Measurements from ENCODE around the gene PPP4R2. TPM values are rescaled to one million over a fixed set of nuclear protein-coding genes. Genes with fewer than 3 reads are reported as not detected.

Gene PPP4R2
- total RNA-seq, result 113 and 125 TPM in 2 replicates

- Mint-ChIP-seq H3K27me3 (ENCODE audit: insufficient read depth) (no peaks in the 10 kb centered on the region), H3K9me3 (no peaks in the 10 kb centered on the region), H3K36me3 (ENCODE audit: low read depth) (peaks cover 24% of the 10 kb centered on the region), H3K27ac (peak within 1 kb of the TSS; percentile 96), H3K4me1 (ENCODE audit: low read depth) (peaks cover 49% of the 10 kb centered on the region), H3K4me3 (peak within 1 kb of the TSS; percentile 96)
- peak; percentile 90 for DNase-seq (ENCODE audit: low spot score)
- intact Hi-C loops (cut with micrococcal nuclease), result loop anchor here (1.0 to 5.0 kb wide), 8 partner anchors 11 to 1274 kb away; partner anchors contain the start of gene SHQ1
These were observed at the start of gene PPP4R2 for GRCh38 chr3:72996473-72997333. Gene PPP4R2, plus strand, starts transcription at chr3:72996811. Its CDS starts 227 bp downstream, at chr3:72997038.

GRCh38 chr3:72947715-72948490 is 48.7 kb upstream of the PPP4R2 start:
- Mint-ChIP-seq H3K4me1 (ENCODE audit: low read depth) (peaks cover 19% of the 10 kb centered on the region), H3K27ac (no peak overlapping the region), H3K36me3 (ENCODE audit: low read depth) (no peaks in the 10 kb centered on the region), H3K9me3 (no peaks in the 10 kb centered on the region), H3K27me3 (ENCODE audit: insufficient read depth) (peaks cover 5% of the 10 kb centered on the region), H3K4me3 (no peak overlapping the region)
- no peak for DNase-seq (ENCODE audit: low spot score)
- intact Hi-C loops (cut with micrococcal nuclease), result no loop called here

- intact Hi-C loops (cut with micrococcal nuclease), result no loop called here
- Mint-ChIP-seq H3K4me1 (ENCODE audit: low read depth) (peaks cover 19% of the 10 kb centered on the region), H3K9me3 (no peaks in the 10 kb centered on the region), H3K4me3 (no peak overlapping the region), H3K36me3 (ENCODE audit: low read depth) (no peaks in the 10 kb centered on the region), H3K27me3 (ENCODE audit: insufficient read depth) (peaks cover 5% of the 10 kb centered on the region), H3K27ac (no peak overlapping the region)
- no peak for DNase-seq (ENCODE audit: low spot score)
These were observed 47.6 kb upstream of the PPP4R2 start for GRCh38 chr3:72949016-72949415.

GRCh38 chr3:72950372-72950771 is 46.2 kb upstream of the PPP4R2 start:
- peaks cover 5% of the 10 kb centered on the region for H3K27me3 Mint-ChIP-seq (ENCODE audit: insufficient read depth)
- peaks cover 16% of the 10 kb centered on the region for H3K4me1 Mint-ChIP-seq (ENCODE audit: low read depth)
- intact Hi-C loops (cut with micrococcal nuclease), result no loop called here
- no peak for DNase-seq (ENCODE audit: low spot score)
- H3K27ac Mint-ChIP-seq, result no peak overlapping the region
- no peaks in the 10 kb centered on the region for H3K9me3 Mint-ChIP-seq
- H3K36me3 Mint-ChIP-seq (ENCODE audit: low read depth), result no peaks in the 10 kb centered on the region
- no peak overlapping the region for H3K4me3 Mint-ChIP-seq

- intact Hi-C loops (cut with micrococcal nuclease), result loop anchor here (1.0 kb wide), 2 partner anchors 16 to 26 kb away; no protein-coding TSS in a partner anchor
These were observed 45.8 kb upstream of the PPP4R2 start for GRCh38 chr3:72950801-72951200.

GRCh38 chr3:72951259-72951722 is 45.3 kb upstream of the PPP4R2 start:
- intact Hi-C loops (cut with micrococcal nuclease), result loop anchor here (1.0 kb wide), 2 partner anchors 15 to 26 kb away; no protein-coding TSS in a partner anchor
- H3K4me3 Mint-ChIP-seq, result no peak overlapping the region
- H3K27ac Mint-ChIP-seq, result no peak overlapping the region
- H3K36me3 Mint-ChIP-seq (ENCODE audit: low read depth), result no peaks in the 10 kb centered on the region
- no peaks in the 10 kb centered on the region for H3K9me3 Mint-ChIP-seq
- no peak for DNase-seq (ENCODE audit: low spot score)
- H3K4me1 Mint-ChIP-seq (ENCODE audit: low read depth), result peaks cover 11% of the 10 kb centered on the region
- peaks cover 11% of the 10 kb centered on the region for H3K27me3 Mint-ChIP-seq (ENCODE audit: insufficient read depth)

More at GRCh38 chr3:72950801-72951200, 45.8 kb upstream of the PPP4R2 start:
- Mint-ChIP-seq H3K9me3 (no peaks in the 10 kb centered on the region), H3K4me1 (ENCODE audit: low read depth) (peaks cover 11% of the 10 kb centered on the region), H3K4me3 (no peak overlapping the region), H3K27ac (no peak overlapping the region), H3K27me3 (ENCODE audit: insufficient read depth) (peaks cover 9% of the 10 kb centered on the region), H3K36me3 (ENCODE audit: low read depth) (no peaks in the 10 kb centered on the region)
- DNase-seq (ENCODE audit: low spot score), result no peak

GRCh38 chr3:72953325-72953956 is 43.2 kb upstream of the PPP4R2 start:
- no peak for DNase-seq (ENCODE audit: low spot score)
- intact Hi-C loops (cut with micrococcal nuclease), result no loop called here
- no peaks in the 10 kb centered on the region for H3K36me3 Mint-ChIP-seq (ENCODE audit: low read depth)
- no peak overlapping the region for H3K4me3 Mint-ChIP-seq
- H3K4me1 Mint-ChIP-seq (ENCODE audit: low read depth), result peaks cover 11% of the 10 kb centered on the region
- H3K27ac Mint-ChIP-seq, result no peak overlapping the region
- H3K9me3 Mint-ChIP-seq, result no peaks in the 10 kb centered on the region
- peaks cover 8% of the 10 kb centered on the region for H3K27me3 Mint-ChIP-seq (ENCODE audit: insufficient read depth)

GRCh38 chr3:72957297-72957696 is 39.3 kb upstream of the PPP4R2 start:
- Mint-ChIP-seq H3K4me3 (no peak overlapping the region), H3K27me3 (ENCODE audit: insufficient read depth) (peaks cover 9% of the 10 kb centered on the region), H3K4me1 (ENCODE audit: low read depth) (peaks cover 22% of the 10 kb centered on the region), H3K27ac (no peak overlapping the region), H3K9me3 (no peaks in the 10 kb centered on the region), H3K36me3 (ENCODE audit: low read depth) (peaks cover 2% of the 10 kb centered on the region)
- intact Hi-C loops (cut with micrococcal nuclease), result no loop called here
- no peak for DNase-seq (ENCODE audit: low spot score)

- H3K4me1 Mint-ChIP-seq (ENCODE audit: low read depth), result peaks cover 24% of the 10 kb centered on the region
- H3K27me3 Mint-ChIP-seq (ENCODE audit: insufficient read depth), result peaks cover 11% of the 10 kb centered on the region
- H3K9me3 Mint-ChIP-seq, result no peaks in the 10 kb centered on the region
- H3K27ac Mint-ChIP-seq, result no peak overlapping the region
- H3K36me3 Mint-ChIP-seq (ENCODE audit: low read depth), result peaks cover 2% of the 10 kb centered on the region
- DNase-seq (ENCODE audit: low spot score), result no peak
- intact Hi-C loops (cut with micrococcal nuclease), result no loop called here
- no peak overlapping the region for H3K4me3 Mint-ChIP-seq
These were observed 37.3 kb upstream of the PPP4R2 start for GRCh38 chr3:72959336-72959735.

GRCh38 chr3:72960812-72961518 is 35.6 kb upstream of the PPP4R2 start:
- Mint-ChIP-seq H3K27me3 (ENCODE audit: insufficient read depth) (peaks cover 7% of the 10 kb centered on the region), H3K4me3 (no peak overlapping the region), H3K4me1 (ENCODE audit: low read depth) (peaks cover 41% of the 10 kb centered on the region), H3K36me3 (ENCODE audit: low read depth) (peaks cover 2% of the 10 kb centered on the region), H3K27ac (no peak overlapping the region), H3K9me3 (no peaks in the 10 kb centered on the region)
- DNase-seq (ENCODE audit: low spot score), result no peak
- intact Hi-C loops (cut with micrococcal nuclease), result no loop called here

- Mint-ChIP-seq H3K27ac (no peak overlapping the region), H3K27me3 (ENCODE audit: insufficient read depth) (peaks cover 6% of the 10 kb centered on the region), H3K4me1 (ENCODE audit: low read depth) (peaks cover 49% of the 10 kb centered on the region), H3K4me3 (no peak overlapping the region), H3K9me3 (no peaks in the 10 kb centered on the region), H3K36me3 (ENCODE audit: low read depth) (peaks cover 2% of the 10 kb centered on the region)
- intact Hi-C loops (cut with micrococcal nuclease), result no loop called here
- no peak for DNase-seq (ENCODE audit: low spot score)
These were observed 34.9 kb upstream of the PPP4R2 start for GRCh38 chr3:72961752-72962151.

- Mint-ChIP-seq H3K9me3 (no peaks in the 10 kb centered on the region), H3K4me3 (no peak overlapping the region), H3K27me3 (ENCODE audit: insufficient read depth) (peaks cover 6% of the 10 kb centered on the region), H3K4me1 (ENCODE audit: low read depth) (peaks cover 54% of the 10 kb centered on the region), H3K36me3 (ENCODE audit: low read depth) (peaks cover 2% of the 10 kb centered on the region), H3K27ac (no peak overlapping the region)
- no peak for DNase-seq (ENCODE audit: low spot score)
- intact Hi-C loops (cut with micrococcal nuclease), result no loop called here
These were observed 34.3 kb upstream of the PPP4R2 start for GRCh38 chr3:72962317-72962716.

Data from activated T-helper 1 cell treated with anti-CD3 and anti-CD28 coated beads, Interleukin-12 subunit alpha, Interleukin-12 subunit beta, Interleukin-2, Interleukin-4 antibody, amounts not matched to agents 30 ng/mL and 10 ng/mL and 1 ng/mL, durations not matched to agents 14 hours and 24 hours and 36 hours (primary cell).